Effector CD4-positive, alpha-beta T cell (primary cell): ENCODE data around the gene RCSD1.

Experiments
- DNase-seq: peaks from one replicate; pipeline ENCODE4 v3.0.0-alpha.2; 2020

Gene RCSD1

DNA sequence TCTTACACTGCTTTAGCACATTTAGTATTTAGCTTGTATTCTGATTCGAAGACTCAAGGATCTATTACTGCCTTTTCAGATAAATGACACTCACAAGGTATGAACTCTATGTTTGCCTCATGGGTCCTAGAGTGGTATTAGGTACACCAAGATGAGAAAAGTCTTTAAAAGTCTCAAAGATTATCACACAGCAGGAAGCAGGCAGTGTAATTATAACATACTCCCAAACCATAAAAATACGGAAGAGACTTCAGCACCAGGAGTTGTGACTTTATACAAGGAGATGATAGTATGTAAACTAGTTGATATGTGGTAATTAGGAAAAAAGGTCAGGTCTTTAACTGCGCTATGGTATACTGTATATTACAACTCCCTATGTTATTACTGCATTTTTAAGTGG, 11.2 kb upstream of the RCSD1 start:
- DNase-seq, result no peak

DNA sequence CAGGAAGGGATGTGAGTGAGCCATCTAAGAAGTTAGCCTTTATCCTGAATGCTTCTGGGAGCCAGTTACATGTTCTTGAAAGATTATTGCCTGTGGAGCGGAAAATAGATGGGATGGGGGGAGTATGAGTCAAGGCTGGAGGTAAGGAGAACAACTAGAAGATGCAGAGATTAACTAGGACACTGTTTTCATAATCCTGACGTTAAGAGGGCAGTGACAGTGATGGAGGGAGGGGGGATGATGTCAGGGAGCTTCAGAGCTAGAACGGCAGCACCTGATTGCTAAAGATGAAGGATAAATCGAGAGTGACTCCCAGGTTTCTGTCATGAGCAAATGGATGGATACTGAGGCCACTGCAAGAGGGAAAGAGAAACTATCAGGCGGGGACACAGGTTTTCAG, 10.0 kb upstream of the RCSD1 start:
- DNase-seq, result no peak

DNA sequence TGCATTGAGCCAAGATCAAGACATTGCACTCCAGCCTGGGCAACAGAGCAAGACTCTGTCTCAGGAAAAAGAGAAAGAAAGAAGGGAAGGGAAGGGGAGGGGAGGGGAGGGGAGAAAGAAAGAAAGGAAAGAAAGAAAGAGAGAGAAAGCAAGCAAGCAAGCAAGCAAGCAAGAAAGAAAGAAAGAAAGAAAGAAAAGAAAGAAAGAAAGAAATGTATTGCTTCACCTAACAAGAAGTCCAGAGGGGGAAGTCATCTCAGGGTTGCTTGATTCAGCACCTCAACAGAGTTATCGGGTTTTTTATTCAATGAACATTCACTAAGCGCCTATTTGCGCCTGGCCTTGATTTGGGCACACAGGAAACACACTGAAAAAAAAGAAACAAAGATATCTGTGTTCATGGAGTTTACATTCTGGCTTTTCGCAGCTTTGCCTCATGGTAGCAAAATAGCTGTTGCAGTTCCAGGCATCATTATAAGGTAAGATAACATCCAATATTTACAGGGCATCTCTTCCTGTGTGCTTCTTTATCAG, 8.2 kb upstream of the RCSD1 start:
- DNase-seq, result no peak

DNA sequence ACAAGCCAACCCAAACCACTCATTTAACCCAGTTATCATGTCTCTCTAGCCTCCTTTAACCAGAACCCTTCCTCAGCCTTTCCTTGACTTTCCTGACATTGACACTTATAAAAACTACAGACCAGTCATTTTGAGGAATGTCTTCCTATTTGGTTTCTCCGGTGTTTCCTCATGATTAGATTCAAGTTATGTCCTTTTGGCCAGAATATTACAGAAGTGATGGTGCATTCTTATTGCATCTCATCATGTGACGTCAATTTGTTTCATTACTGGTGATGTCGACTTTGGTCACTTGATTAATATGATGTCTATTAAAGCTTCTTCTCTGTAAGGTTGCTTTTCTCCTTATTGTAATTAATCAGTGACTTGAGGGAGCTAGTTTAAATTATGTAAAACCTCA, 6.1 kb upstream of the RCSD1 start:
- no peak for DNase-seq

DNA sequence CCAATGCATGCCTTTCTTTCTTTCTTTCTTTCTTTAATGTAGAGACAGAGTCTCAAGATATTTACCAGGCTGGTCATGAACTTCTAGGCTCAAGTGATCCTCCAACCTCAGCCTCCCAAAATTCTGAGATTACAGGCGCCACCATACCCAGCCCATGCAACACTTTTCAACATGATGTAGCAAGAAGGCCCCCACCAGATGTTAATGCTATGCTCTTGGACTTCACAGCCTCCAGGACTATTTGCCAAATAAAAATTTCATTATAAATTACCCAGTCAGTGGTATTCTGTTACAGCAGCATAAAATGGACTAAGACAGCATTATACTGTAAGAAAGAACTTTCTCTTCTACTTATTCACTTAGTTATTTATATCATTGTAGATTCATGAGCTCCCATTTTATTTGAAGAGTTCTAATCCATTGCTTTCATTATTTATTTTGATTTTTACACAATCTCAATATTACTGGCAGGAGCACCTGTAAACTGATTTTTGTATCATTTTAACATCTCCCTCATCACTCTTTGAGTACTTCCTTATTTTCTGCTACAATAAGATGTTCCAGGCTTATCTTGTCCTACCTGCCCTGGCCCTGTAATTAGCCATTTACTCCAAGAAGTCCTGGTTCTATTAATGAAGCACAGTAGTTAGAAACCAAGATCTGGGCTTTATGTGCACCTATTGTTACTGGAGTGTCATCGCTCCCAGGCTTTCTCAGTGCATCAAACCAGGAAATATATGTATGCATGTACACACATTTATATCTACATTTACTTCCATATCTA, 4.8 kb upstream of the RCSD1 start:
- DNase-seq, result no peak

DNA sequence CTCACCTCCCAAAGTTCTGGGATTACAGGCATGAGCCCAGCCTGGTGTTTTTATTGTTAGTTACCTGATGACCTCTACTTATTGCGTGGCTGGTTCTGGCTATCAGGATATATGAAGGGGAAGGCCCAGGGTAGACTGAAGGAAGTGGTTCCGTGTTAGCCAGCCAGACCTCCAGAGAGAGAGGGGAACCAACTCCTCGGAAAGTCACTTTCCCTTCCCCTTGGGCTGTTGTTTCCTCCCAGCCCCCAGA, 2.5 kb upstream of the RCSD1 start:
- no peak for DNase-seq

DNA sequence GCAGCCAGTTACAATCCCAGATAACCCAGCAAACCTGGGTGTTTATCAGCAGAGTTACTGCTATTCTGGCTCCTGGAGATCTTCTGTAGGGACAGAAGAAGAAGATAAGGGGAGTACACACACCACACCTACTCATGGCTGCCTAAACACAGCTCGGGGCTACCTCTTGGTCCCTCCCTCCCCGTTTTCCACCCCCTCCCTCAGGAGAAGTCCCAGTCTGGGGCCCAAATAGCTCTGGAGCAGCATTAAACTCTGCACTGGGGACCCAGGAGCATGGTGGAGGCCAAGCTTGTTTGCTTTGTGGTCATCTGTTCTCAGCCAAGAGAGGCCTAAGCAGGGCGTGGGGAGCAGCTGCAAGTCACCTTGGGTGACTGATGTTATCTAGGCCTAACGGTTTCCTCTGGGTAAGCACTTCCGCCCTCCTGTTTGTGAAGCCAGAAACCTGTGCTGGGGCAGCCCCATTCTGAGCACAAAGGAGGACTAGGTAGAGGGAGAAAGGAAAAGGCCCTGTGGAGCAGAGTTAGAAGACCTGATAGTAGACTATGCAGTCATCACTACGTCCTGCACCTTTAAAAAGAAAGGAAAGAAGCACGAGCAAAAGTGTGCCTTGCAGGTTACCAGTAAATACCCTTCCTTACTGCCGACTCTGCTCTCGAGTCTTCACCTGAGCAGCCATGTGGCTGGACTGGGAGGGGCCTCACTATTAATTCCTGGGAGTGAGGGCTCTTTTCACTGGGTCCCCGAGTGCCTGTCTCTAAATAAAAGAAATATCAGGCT, 2.0 kb upstream of the RCSD1 start:
- peak; percentile 67 for DNase-seq

DNA sequence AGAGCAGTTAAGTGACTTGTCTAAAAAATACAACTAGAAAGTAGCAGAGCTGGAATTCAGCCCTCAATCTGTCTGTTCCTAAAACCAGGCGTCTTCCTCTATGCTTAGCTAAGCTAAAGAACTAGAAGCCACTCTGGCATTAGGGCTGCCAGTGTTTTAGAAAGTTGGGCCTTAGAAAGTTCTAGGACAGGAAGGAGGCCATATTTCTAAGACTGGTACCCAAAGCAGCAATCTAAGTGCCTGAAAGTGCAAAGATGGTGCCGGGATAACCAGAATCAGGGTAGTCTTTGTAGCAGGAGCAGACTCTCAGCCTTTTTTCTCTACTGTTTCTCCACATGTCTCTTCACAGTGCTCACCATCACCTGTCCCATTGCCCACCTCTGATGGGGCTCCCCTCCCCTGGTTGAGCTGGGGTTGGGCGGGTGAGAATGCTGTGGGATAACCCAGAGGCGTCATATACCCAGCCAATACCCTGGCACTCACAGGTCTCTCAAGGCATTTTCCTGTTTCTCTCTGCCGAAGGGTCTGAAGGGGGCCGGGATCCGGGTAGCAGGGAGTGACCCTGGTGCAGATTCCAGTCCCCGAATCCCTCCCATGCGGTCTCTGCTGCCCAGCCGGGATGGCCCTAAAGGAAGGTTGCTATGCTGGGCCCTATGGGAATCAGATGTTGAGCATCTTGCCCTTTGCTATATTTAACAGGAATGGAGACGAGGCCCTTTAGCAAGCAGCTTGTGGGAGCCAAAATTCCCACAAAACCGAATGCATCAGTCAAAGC, 1.1 kb upstream of the RCSD1 start:
- DNase-seq, result no peak

DNA sequence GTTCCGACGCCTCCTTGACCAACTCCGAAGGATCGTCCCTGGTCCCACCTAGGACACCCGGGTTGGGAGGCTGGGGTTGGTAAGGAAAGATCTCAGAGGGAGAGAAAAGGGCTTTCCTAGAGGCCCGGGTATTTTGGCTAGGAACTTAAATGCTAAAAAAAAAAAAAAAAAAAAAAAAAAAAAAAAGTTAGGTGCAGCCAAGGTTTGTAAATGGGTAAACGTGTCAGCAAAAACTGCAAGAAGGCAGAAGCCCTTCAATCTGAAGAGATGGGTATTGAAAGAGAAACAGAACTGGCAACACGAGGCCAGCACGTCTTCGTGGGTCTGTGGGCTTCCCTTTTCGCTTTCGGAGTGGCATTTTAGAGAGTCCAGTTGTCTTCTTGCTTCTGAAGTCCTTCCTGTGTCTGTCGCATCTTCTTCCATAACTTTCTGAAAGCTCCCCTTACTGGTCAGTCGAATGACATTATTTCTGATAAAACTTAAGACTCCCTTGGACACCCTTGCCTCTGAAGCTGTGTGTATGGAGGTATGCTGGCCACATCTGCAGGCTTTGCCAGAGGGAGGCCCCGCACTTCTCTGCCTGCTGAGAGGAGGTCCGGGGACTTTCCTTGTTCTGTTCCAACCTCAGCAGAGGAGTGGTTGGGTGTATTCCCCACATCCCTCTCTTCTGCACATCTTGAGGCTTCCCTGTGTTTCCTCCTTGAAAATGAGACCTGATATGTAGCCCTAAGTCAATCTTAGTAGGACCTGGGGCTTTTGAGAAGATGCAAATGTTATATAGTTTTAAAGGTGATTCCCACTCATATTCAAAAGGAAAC, 745 bp downstream of the RCSD1 start:
- DNase-seq, result no peak

DNA sequence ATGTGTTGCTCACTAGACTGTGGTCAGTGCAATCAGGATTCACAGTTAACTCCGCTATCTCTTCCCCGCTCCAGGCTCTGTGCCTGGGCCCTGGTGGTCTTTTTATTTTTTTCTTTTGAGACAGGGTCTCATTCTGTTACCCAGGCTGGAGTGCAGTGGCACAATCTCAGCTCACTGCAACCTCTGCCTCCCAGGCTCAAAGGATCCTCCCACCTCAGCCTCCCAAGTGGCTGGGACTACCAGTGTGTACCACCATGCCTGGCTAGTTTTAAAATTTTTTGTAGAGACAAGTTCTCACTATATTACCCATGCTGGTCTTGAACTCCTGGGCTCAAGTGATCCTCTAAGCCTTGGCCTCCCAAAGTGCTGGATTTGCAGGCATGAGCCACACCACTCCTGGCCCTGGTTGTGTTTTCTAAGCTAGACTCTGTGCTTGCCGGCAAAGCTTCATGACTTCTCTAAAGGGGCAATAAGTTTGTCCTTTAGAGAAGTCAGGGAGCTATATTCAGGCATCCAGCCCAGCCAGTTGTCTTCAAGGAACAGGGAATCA, 1.4 kb downstream of the RCSD1 start:
- DNase-seq, result no peak

DNA sequence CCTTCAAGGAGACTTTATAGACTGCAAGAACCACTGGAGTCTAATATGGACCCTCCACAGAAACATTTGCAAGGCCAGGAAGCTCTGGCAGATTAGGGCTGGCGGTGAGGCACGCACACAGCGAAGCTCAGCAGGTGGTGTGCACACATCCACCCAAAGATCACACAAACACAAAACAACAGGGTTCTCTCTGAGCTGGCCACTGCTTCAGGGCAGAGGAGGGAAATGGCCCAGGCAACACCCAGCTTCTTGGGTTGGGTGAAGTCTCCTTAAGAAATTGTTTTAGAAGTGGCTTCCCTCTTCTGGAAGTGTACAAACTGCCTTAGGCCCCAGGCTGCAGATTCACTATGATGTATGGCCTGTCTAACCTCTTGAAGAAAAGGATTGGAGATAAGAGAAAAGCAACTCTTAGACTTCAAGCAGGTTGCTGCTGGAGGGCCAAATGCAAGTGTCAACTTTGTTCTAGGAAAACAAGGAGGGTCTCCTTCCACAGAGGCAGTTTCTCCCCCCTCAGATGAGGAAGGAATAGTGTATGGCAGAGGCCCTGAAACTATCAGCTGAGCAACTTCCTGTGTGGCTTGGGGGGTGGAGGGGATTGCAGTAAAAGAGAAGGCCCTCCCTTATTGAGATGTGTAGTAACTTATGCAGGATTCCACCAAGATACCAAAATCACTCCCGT, 2.0 kb downstream of the RCSD1 start:
- DNase-seq, result no peak

DNA sequence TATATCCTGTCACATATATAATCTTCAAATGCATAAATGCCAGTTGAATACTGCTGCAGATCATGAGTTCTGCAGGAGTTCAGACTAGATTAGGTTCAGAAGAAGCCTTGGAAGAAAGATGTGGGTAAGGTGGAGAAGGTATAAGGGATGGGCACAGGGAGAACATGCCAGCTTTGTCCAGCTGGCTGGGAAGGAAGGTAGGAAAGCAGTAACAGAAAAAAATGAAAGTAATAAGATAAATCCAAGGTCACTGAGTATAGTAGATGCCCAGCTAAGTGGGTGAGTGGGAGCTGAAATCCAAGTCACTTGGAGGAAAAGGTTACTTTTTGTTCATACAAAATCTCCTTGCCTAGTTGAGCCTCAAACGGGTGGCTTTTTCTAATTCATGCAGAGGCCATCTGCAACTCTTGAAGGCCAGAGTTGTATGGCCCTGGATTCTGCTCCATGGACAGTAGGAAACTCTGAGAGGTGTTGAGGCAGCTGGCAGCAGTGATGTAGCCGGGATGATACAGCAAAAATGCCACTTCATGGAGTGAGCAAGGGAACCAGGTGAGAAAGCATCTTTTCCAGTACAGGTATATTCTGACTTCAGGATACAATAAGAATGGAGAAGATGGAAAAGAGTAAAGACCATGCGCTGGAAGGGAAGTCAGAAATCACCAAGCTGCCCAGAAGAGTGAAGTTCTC, 3.4 kb downstream of the RCSD1 start:
- DNase-seq, result no peak

DNA sequence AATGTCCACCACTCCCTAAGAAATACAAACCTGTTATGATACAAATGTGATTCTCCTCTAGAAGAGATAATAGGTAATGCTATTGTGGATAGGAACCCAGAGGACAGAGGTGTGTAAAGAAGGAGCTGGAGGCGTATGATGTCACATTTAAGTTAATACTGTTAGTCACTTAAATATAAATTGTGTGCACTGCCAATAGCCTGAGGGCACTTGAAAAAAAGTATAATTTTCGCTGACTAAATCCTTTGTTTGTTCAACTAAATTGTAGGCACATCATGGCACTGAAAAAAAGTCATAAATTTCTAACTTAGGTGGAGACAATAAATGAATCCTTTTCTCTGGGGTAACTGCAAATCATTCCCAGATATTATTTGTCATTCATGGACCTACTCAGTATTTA, 4.4 kb downstream of the RCSD1 start:
- no peak for DNase-seq

DNA sequence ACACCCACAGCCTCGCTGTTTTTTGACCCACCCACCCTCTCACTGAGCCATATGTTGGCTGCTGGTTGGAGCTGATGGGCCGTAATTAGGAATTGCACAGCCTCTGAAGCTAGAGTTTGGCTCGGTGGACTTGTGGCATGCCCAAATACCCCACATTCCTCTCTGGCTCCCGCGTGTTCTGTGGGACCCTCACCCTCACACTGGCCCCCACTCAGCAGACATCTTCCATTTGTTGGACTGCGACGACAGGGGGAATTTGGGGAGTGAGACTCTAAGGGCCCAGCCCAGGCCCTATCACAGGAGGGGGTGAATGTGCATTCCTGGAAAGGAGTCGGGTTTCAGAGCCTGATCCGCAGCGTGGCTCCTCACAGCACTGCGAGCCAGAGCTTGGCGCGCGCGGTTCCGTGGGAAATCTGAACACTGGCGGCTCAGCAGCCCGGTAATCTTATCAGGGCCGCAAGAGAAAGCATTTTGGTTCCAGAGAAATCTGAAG, 5.2 kb downstream of the RCSD1 start:
- DNase-seq, result no peak

DNA sequence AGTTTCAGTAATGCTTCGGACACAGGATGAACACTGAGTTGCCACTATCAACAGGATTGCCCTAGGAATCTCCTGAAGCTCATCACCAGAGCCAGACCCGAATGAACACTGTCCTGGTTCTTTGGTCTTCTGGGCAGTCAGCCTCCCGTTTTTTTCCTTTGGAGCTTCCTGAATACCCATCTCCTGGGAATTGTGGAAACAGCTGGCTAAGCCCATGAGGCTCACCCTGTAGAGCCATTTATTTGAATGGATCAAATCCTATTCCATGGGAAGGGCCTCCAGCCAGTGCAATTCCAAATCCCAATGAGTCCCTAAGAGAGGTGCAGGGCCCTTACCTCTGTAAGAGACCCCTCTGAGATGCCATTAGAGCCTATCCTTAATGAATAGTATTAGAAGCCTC, 5.9 kb downstream of the RCSD1 start:
- no peak for DNase-seq

DNA sequence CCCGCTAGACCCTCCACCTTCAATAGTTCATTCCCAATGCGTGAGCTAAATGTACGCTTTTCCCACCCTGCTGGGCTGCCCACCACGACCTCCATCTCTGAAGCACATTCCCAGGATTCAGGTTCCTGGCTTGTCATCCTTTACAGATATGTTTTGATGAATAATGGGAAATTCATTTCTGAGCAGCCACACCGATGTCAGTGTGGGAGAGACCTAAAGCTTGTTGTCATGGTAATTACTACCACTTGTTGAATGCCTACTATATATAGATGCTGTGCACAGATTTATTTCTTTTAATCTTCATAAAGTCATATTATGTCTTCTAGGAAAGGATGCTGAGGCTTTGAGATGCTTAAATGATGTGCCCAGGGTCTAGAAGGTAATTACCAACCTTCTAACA, 8.0 kb downstream of the RCSD1 start:
- no peak for DNase-seq

DNA sequence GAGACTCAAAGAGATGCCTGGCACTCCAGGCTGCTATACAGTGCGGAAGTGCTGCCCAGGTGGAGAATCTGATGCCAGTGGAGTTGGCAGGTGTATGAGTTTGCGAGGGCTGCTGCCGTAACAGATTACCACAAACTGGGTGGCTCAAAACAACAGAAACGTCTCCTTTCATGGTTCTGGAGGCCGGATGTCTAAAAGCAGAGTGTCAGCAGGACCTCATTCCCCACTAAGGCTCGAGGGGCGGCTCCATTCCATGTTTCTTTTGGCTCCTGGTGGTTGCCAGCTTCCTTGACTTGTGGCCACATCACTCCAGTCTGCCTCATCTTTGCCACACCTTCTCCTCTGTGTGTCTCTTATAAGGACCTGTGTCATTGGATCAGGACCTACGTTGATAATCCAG, 10.0 kb downstream of the RCSD1 start:
- DNase-seq, result no peak

DNA sequence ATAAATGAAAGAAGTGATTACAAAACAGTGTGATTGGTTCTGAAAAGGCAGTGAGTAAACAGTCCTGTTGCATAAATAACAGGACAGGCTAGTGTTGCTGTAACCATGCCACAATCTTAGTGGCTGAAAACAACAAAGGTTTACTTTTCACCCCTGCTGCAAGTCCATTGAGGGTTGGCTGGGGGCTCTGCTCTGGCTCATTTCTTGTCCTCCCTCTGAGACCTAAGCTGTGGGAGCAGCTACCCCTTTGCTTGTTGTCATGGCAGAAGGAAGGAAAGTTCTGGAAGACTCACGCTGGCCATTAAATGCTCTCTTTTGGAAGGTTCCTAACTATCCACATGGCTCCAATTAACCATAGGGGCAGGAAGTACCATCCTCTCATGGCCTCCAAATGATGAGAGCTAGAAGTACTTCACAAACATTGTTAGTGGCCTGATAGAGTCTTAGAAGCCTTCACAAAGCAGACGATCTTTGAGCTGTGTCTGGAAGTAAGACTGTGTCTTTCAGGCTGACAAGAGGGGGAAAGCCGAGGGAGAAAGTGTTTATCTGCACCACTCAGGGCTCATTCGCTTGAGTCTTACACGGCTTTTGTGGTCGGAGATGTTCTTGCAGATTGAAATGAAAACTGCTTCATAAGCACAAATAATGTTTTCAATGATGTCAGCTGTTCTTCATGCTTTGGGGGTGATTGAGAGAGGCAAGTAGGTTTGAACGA, 11.9 kb downstream of the RCSD1 start:
- DNase-seq, result no peak

DNA sequence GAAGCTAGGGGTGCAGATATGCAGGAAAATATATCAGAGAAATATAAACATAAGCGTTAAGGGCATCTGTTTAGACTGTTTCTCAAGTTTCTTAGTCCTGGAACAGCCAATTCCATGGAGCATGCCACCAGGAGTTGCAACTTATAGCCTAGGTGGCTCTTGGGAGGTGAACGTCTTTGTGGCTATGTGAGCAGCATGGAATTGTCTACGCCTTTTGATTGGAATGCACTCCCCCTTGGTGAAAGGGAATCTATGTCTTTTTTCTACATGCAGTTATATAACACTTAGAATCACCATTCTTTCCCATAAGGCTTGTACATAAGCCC, 12.4 kb downstream of the RCSD1 start:
- DNase-seq, result no peak

DNA sequence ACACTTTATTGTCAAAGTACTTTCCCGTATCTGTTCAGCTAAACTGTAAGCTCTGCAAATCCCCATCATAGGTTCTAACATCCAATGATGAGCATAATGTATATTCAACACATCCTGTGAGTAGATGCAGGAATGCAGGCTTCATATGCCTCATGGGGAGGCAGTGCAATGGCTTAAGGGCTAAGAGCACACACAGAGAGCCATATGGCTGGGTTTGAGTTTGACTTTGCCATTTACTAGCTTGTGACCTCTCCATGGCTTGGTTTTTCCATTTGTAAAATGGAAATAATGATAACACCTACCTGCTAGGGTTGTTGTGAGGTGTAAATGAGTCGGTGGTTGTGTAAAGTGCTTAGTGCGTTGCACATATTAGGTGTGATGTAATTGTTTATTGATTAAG, 13.4 kb downstream of the RCSD1 start:
- DNase-seq, result no peak

DNA sequence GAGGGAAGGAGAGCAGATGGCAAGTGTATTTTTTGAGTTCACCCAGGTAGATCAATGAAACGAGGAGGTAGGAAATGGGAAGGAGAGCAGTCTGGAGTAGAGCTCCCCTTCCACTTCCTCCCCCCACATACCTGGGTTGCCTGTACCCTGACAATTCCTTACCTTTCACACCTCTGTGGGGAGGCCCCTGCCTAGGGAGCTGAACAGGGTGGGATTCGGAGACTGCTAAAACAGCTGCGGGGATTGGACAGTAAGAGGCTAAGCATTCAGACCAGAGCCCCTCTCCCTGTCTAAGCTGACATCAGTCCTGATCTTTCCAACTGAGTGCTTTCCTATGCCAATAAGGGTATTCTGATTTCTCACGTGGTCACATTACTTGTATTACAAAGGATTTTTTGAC, 14.5 kb downstream of the RCSD1 start:
- no peak for DNase-seq
